Natural killer cell treated with Interleukin-12 subunit alpha and Interleukin-12 subunit beta and Interleukin-15 and Interleukin-18, amount 100 ng/mL, for 72 hours (primary cell): ENCODE measurements around the gene TANC1. TPM values are rescaled to one million over a fixed set of nuclear protein-coding genes. Genes with fewer than 3 reads are reported as not detected.

ENCODE experiments used
- ATAC-seq, 2 donors: fragments of 150-1000 bp; cut with Tn5 transposase in 1 of 2; sonication (Bioruptor Pico), chemical (Tn5 transposase) in 1 of 2; 2 replicates each; pipeline ENCODE4 v1.10.0; 2021
- DNase-seq: peaks from one replicate; pipeline ENCODE4 v3.0.0; 2022; ENCODE audit warnings: low spot score
- H3K27ac Mint-ChIP-seq, 2 donors: 1 replicate in 1 of 2; 2 replicates in 1 of 2; pipeline ENCODE4 v1.8.0; 2022; ENCODE audit warnings: mixed read lengths in 2 of 2, mild to moderate bottlenecking in 1 of 2, moderate library complexity in 1 of 2
- H3K27me3 Mint-ChIP-seq, 2 donors: 1 replicate in 1 of 2; 2 replicates in 1 of 2; pipeline ENCODE4 v1.8.0; 2022; ENCODE audit warnings: mixed read lengths in 2 of 2
- H3K36me3 Mint-ChIP-seq: one replicate; pipeline ENCODE4 v1.8.0; 2022; ENCODE audit warnings: mixed read lengths
- H3K4me1 Mint-ChIP-seq, 2 donors: 1 replicate in 1 of 2; 2 replicates in 1 of 2; pipeline ENCODE4 v1.8.0; 2022; ENCODE audit warnings: low read depth in 2 of 2, mixed read lengths in 2 of 2, mild to moderate bottlenecking in 1 of 2
- H3K4me3 Mint-ChIP-seq: one replicate; pipeline ENCODE4 v1.8.0; 2022; ENCODE audit warnings: mixed read lengths
- H3K9me3 Mint-ChIP-seq: 2 replicates; pipeline ENCODE4 v1.8.0; 2022; ENCODE audit warnings: mixed read lengths
- total RNA-seq, 2 donors: library from RNA; stranded (reverse); gene quantifications; one replicate each; pipeline ENCODE4 v1.2.3, GENCODE V29; 2022

The TANC1 gene
- total RNA-seq, 2 donors from 2014 or later, result 0.21 to 0.56 TPM

GRCh38 chr2:159053161-159054031, 85.0 kb downstream of the TANC1 start:
- Mint-ChIP-seq H3K9me3 (no peaks in the 10 kb centered on the region), H3K27ac (no peak overlapping the region), H3K4me1 (no peaks in the 10 kb centered on the region), H3K4me3 (no peak overlapping the region), H3K36me3 (no peaks in the 10 kb centered on the region), H3K27me3 (peaks cover 0 to 7% of the 10 kb centered on the region in 2 donors)
- ATAC-seq, result no peak
- no peak for DNase-seq

GRCh38 chr2:159054032-159054334, 85.5 kb downstream of the TANC1 start:
- Mint-ChIP-seq H3K4me3 (no peak overlapping the region), H3K27me3 (peaks cover 0 to 5% of the 10 kb centered on the region in 2 donors), H3K9me3 (no peaks in the 10 kb centered on the region), H3K27ac (no peak overlapping the region), H3K36me3 (no peaks in the 10 kb centered on the region), H3K4me1 (no peaks in the 10 kb centered on the region)
- ATAC-seq (no peak), DNase-seq (no peak)

GRCh38 chr2:159054985-159055384, 86.5 kb downstream of the TANC1 start:
- ATAC-seq, result no peak
- no peak overlapping the region for H3K4me3 Mint-ChIP-seq
- no peaks in the 10 kb centered on the region for H3K9me3 Mint-ChIP-seq
- H3K36me3 Mint-ChIP-seq, result no peaks in the 10 kb centered on the region
- DNase-seq, result no peak
- H3K4me1 Mint-ChIP-seq, result no peaks in the 10 kb centered on the region
- H3K27me3 Mint-ChIP-seq, result peaks cover 0 to 6% of the 10 kb centered on the region in 2 donors
- H3K27ac Mint-ChIP-seq, result no peak overlapping the region

- no peaks in the 10 kb centered on the region for H3K36me3 Mint-ChIP-seq
- H3K4me3 Mint-ChIP-seq, result no peak overlapping the region
- H3K4me1 Mint-ChIP-seq, result no peaks in the 10 kb centered on the region
- H3K27ac Mint-ChIP-seq, result no peak overlapping the region
- H3K27me3 Mint-ChIP-seq, result peaks cover 0 to 6% of the 10 kb centered on the region in 2 donors
- ATAC-seq (no peak), DNase-seq (no peak)
- no peaks in the 10 kb centered on the region for H3K9me3 Mint-ChIP-seq
Measured at GRCh38 chr2:159060518-159060917, 92.1 kb downstream of the TANC1 start.

- no peak for DNase-seq
- Mint-ChIP-seq H3K4me3 (no peak overlapping the region), H3K36me3 (no peaks in the 10 kb centered on the region), H3K27me3 (peaks cover 0 to 6% of the 10 kb centered on the region in 2 donors), H3K27ac (no peak overlapping the region), H3K4me1 (no peaks in the 10 kb centered on the region), H3K9me3 (no peaks in the 10 kb centered on the region)
- ATAC-seq, result no peak
Measured at GRCh38 chr2:159063677-159064076, 95.2 kb downstream of the TANC1 start.

GRCh38 chr2:159064446-159065301, 96.2 kb downstream of the TANC1 start:
- Mint-ChIP-seq H3K4me3 (no peak overlapping the region), H3K27ac (no peak overlapping the region), H3K36me3 (no peaks in the 10 kb centered on the region), H3K27me3 (peaks cover 0 to 3% of the 10 kb centered on the region in 2 donors), H3K4me1 (no peaks in the 10 kb centered on the region), H3K9me3 (no peaks in the 10 kb centered on the region)
- ATAC-seq, result no peak
- no peak for DNase-seq

- Mint-ChIP-seq H3K36me3 (no peaks in the 10 kb centered on the region), H3K4me3 (no peak overlapping the region), H3K4me1 (no peaks in the 10 kb centered on the region), H3K9me3 (no peaks in the 10 kb centered on the region), H3K27ac (no peak overlapping the region), H3K27me3 (no peaks in the 10 kb centered on the region)
- no peak for ATAC-seq
- DNase-seq, result no peak
Measured at GRCh38 chr2:159065313-159065712, 96.9 kb downstream of the TANC1 start.

GRCh38 chr2:159065891-159066290, 97.5 kb downstream of the TANC1 start:
- Mint-ChIP-seq H3K27ac (no peak overlapping the region), H3K4me1 (no peaks in the 10 kb centered on the region), H3K9me3 (no peaks in the 10 kb centered on the region), H3K36me3 (no peaks in the 10 kb centered on the region), H3K4me3 (no peak overlapping the region), H3K27me3 (no peaks in the 10 kb centered on the region)
- no peak for DNase-seq
- no peak for ATAC-seq

- Mint-ChIP-seq H3K4me1 (no peaks in the 10 kb centered on the region), H3K9me3 (no peaks in the 10 kb centered on the region), H3K36me3 (no peaks in the 10 kb centered on the region), H3K27ac (no peak overlapping the region), H3K4me3 (no peak overlapping the region), H3K27me3 (no peaks in the 10 kb centered on the region)
- no peak for ATAC-seq
- DNase-seq, result no peak
Measured at GRCh38 chr2:159066541-159067156, 98.2 kb downstream of the TANC1 start.

GRCh38 chr2:159067971-159068370, 99.5 kb downstream of the TANC1 start:
- H3K27me3 Mint-ChIP-seq, result no peaks in the 10 kb centered on the region
- H3K36me3 Mint-ChIP-seq, result no peaks in the 10 kb centered on the region
- H3K9me3 Mint-ChIP-seq, result no peaks in the 10 kb centered on the region
- no peak for DNase-seq
- H3K27ac Mint-ChIP-seq, result no peak overlapping the region
- H3K4me1 Mint-ChIP-seq, result no peaks in the 10 kb centered on the region
- ATAC-seq, result no peak
- H3K4me3 Mint-ChIP-seq, result no peak overlapping the region

- Mint-ChIP-seq H3K9me3 (no peaks in the 10 kb centered on the region), H3K4me3 (no peak overlapping the region), H3K36me3 (no peaks in the 10 kb centered on the region)
Measured at GRCh38 chr2:159069229-159069628, 100.8 kb downstream of the TANC1 start.

GRCh38 chr2:159070235-159070634, 101.8 kb downstream of the TANC1 start:
- no peak for ATAC-seq
- Mint-ChIP-seq H3K4me3 (no peak overlapping the region), H3K4me1 (no peaks in the 10 kb centered on the region), H3K9me3 (no peaks in the 10 kb centered on the region), H3K27ac (no peak overlapping the region), H3K27me3 (no peaks in the 10 kb centered on the region), H3K36me3 (no peaks in the 10 kb centered on the region)
- no peak for DNase-seq

More at GRCh38 chr2:159069229-159069628, 100.8 kb downstream of the TANC1 start:
- H3K4me1 Mint-ChIP-seq, result no peaks in the 10 kb centered on the region
- DNase-seq, result no peak
- H3K27me3 Mint-ChIP-seq, result no peaks in the 10 kb centered on the region
- no peak overlapping the region for H3K27ac Mint-ChIP-seq
- ATAC-seq, result no peak

- Mint-ChIP-seq H3K27me3 (no peaks in the 10 kb centered on the region), H3K36me3 (no peaks in the 10 kb centered on the region), H3K9me3 (no peaks in the 10 kb centered on the region), H3K4me1 (no peaks in the 10 kb centered on the region), H3K27ac (no peak overlapping the region), H3K4me3 (no peak overlapping the region)
- DNase-seq (no peak), ATAC-seq (no peak)
Measured at GRCh38 chr2:159071190-159071915, 102.9 kb downstream of the TANC1 start.
